Tongue (tissue), 2 donors: ENCODE measurements around the gene CSMD2. TPM values are rescaled to one million over a fixed set of nuclear protein-coding genes. Genes with fewer than 3 reads are reported as not detected.

Source experiments
- DNase-seq: peaks from one replicate; pipeline ENCODE4 v3.0.0-alpha.2; 2015
- total RNA-seq: library from RNA; depleted of rRNA; stranded (reverse); fragments of >200 nt; gene quantifications from one replicate; pipeline ENCODE4 v1.2.3, GENCODE V29; 2014

Gene CSMD2
- total RNA-seq, 1 donor from 2014 or later = 2.1 TPM

GRCh38 chr1:33635336-33636012, 529.6 kb downstream of the CSMD2 start:
- DNase-seq = no peak

GRCh38 chr1:33634806-33635205, 530.2 kb downstream of the CSMD2 start:
- DNase-seq = peak; percentile 55

- no peak for DNase-seq
Measured at GRCh38 chr1:33634143-33634542, 530.9 kb downstream of the CSMD2 start.

DNA sequence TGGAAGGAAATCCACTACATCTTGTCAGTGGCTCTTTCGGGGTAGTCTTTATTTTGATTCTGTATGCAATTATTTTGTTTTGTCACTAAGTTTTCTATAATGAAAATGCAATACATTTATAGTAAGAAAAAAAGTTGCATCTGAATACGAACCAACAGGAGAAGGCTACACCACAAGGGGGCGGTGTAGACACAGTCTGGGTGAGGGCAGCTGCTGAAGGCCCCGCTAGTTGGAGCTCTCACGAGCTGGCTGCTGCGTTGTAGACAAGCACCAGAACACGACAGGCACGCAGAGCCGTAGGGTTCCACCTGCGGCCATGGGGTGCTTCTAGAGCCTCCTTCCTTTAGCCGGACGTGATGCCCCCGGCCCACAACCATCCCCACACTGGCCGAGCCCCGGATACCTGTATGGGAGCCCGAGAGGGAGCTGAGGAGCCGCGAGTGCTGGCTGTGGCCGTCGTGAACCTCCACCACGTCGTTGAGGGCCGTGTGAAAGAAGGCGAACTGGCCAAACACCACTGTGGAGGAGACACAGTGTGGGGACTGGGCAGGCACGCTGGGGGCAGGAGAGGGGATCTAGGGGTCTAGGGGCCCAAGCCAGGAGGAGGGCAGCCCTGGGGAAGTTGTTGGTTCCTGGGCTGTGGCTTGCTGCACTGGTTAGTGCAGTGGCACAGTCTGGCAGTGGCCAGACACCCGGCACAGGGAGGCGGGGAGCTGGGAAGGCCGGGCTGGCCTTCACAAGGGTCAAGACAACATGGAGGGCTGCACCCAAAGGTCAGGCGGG, 531.8 kb downstream of the CSMD2 start:
- DNase-seq = peak; percentile 94

DNA sequence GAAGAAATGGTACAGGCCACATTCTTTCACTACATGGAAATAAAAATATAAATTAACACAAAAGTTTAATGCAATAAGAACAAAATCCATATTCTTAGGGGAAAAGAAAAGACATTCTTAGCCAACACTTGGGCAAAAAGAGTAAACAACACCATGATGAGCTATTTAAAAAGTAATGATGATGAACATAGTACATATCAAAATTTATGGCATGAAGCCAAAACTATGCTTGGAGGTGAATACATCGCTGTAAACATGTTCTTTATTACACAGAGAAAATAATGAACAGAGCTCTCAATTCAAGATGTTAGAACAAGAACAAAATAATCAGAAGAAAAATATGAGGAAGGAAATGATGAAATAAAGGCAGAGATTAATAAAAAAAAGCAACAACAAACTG, 534.3 kb downstream of the CSMD2 start:
- DNase-seq = no peak

DNA sequence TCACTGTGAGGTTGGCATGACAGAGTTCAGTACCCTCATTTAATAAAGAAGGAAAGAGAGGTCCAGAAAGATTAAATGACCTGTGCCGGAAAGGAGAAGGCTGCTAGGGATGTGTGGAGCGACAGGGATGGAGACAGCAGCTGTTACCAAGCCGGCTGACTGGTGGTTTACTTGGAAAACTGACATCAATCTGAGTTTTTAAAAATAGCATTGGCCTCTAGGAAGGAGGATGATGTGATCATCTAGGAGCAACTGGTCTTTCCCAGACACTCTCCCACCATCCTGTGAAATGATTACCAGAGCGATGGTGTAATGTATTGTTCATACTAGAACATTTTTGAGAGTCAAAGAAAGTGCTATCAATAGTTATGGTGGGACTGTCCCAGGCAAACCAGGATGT, 538.2 kb downstream of the CSMD2 start:
- peak; percentile 68 for DNase-seq

GRCh38 chr1:33624991-33625870, 539.8 kb downstream of the CSMD2 start:
- no peak for DNase-seq

DNA sequence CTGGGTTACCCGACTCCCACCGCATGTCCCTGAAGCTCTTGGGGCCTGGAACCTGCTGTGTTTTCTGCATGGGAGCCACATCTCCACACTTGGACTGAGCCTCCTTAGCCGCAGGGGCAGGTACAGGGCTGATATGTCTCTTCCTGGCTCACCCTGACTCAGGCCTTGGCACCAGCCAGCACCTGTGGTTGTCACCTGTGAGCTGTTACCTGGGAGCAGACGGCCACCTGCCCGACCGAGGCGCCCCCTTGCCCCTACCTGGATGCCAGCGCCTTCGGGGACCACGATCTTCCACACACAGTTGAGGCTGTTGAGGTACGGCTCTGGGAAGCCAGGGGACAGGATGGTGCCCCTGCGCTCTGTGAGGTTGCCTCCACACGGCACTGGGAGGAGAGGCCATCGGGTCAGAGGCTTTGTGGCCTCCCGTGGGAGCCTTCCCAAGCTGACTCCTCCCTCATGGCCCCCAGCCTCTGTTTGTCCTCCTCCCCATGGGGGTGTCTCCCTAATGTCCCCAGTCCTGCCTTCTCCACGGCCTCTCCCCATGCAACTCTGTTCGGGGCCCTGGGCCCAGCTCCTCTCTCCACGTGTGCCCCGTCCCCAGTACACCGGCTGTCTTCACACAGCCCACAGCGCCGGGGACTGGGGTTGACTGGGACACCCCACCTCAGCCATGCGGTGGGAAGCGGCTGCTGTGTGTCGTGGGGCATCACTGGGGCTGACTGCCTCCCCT, 540.6 kb downstream of the CSMD2 start:
- no peak for DNase-seq

DNA sequence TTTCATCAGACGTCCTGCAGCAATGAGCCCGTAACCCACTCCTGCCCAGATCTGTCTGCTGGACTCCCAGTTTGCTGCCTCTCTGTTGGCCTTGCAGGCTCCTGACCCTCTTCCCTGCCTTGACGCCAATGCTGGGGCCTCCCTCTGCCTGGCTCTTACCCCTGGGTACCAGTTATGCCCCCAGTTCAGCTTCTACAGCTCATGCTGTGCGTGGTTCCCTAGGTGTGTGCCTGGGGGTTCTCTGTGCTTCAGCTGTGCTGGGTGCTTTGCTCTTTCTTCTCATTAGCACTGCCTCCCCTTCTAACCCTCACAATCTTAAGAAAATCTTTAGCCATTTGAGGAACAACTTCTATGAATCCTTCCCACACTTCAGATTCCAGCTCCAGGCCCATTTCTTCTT, 541.2 kb downstream of the CSMD2 start:
- DNase-seq = no peak

DNA sequence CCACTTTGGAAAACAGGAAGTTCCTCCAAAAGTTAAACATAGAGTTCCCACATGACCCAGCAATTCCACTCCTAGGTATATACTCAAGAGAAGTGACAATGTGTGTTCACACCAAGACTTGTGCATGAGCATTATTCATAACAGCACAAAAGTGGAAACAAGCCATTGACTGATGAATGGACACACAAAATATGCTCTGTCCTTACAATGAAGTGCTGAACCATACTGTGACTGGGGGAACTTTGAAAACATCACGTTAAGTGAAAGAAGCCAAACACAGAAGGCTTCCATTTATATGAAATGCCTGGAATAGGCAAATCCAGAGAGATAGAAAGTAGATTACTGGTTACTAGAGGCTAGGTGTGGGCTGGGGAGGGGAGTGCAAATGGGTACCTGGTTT, 542.3 kb downstream of the CSMD2 start:
- DNase-seq = no peak

GRCh38 chr1:33618636-33619035, 546.4 kb downstream of the CSMD2 start:
- DNase-seq = no peak

DNA sequence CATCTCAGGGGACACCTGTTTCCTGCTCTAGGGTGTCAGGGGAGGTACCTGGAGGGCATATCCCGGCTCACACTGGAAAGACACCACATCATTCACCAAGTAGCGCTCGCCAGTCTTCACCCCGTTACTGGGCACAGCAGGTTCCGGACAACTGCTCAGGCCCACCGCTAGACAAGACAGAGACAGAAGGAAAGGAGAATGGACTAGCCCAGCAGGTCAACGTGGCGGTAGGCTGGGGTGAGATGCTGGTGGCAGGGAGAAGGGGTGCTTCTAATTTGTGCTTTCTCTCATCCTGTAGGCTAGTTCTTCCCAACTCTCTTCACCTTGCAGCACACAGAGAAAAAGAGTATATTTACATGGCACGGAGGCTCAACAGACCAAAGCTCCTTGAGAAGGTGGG, 547.6 kb downstream of the CSMD2 start:
- DNase-seq = no peak

- no peak for DNase-seq
Measured at GRCh38 chr1:33616780-33617179, 548.2 kb downstream of the CSMD2 start.

DNA sequence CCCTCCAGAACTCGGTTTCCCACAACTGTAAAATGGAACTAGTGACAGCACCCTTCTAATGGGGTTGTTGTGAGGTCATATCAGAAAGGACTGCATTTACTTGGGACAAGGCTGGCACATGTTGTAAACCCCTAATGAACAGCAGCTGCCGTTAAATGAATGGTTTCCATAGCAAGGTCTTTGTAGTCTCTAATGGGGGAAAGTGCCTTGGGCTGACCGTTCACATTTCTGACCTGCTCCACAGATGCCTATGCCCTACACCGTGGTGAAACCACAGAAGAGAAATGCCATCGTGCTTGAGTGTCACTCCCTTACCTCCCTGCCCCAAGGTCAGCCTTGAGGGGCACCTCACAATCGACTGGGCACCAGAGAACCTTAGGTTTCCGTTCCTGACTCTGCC, 549.5 kb downstream of the CSMD2 start:
- no peak for DNase-seq

DNA sequence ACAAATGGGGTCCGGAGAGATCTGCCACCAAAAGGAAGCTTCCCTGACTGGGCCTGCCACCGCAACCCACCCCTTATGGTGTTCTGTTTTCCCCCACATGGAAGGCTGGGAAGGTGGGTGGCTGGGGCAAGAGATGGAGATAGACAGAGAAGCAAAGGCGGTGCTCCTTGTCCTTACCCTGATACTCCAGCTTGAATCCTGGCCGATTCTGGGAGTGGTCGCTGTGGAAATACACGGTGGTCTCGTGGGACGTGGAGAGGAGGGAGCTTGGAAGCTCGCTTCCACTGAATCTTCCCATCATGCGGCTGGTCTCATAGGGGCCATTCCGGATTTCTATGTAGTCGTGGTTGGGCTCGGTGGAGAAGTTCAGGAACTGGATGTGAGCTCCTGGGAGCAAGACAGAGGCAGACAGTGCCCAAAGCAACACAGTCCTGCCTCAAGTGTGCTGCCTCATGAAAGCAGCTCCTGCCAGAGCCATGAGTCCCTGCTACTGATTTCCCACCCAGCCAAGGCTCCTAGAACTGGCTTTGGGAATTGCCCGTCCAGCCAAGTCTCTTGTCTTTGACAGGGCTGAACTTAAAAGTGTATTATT, 554.1 kb downstream of the CSMD2 start:
- no peak for DNase-seq

GRCh38 chr1:33610391-33610790, 554.6 kb downstream of the CSMD2 start:
- DNase-seq = peak; percentile 22

DNA sequence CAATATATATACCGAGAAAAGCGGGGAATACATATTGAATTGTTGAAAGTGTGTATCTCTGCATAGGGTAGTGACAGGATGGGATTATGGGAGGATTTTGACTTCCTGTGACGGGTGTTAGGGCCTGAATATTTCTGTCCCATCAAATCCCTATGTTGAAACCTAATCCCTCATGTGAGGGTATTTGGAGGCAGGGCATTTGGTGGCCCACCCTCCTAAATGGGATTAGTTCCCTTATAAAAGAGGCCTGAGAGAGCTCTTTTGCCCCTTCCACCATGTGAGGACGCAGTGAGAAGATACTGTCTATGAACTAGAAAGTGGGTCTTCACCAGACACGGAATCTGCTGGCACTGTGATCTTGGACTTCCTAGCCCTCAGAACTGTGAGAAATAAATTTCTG, 555.3 kb downstream of the CSMD2 start:
- peak; percentile 19 for DNase-seq

DNA sequence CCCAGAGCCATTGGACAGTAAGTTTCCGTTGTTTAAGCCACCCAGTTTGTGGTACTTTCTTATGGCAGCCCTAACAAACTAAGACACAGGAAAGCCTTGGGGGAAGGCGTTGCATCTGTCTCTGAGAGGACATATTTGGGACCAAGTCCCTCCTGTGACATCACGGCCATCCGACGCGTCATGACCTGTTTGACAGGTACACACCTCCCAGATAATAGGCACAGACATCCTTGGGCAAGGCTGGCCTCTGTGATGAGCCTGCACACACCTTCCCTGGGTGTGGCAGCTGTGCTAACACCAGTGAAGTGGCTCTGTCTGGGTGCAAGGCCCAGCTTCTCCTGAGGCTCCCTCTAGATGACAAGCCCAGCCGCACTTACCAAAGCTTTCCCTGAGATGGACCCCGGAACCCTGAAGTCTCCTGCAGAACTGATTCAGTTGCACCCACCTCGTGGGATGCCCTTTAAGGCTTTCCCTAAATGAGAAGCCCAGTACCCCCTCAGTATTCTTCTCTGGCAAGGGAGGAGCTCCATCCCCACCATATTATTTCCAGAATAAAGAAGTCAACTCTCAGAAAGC, 556.1 kb downstream of the CSMD2 start:
- no peak for DNase-seq

- DNase-seq = no peak
Measured at GRCh38 chr1:33607444-33608005, 557.5 kb downstream of the CSMD2 start.

DNA sequence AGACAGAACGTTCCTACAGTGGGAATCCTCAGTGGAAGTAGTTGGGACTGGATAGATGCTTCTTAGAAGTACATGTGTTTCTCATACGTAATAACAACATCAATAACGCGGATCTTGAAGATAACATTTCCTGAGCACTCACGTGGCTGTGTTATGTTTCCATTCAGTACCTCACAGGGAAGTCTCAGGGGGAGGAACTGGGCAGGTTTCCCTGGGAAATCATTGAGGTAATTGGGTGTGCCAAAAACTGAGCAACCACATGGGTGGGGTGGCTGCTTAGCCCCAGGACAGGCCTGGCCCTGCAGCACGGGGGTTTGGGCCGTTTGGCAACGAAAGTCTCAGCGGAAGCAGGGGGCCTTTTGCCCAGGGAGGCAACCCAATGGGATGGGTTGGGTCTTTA, 558.8 kb downstream of the CSMD2 start:
- no peak for DNase-seq

DNA sequence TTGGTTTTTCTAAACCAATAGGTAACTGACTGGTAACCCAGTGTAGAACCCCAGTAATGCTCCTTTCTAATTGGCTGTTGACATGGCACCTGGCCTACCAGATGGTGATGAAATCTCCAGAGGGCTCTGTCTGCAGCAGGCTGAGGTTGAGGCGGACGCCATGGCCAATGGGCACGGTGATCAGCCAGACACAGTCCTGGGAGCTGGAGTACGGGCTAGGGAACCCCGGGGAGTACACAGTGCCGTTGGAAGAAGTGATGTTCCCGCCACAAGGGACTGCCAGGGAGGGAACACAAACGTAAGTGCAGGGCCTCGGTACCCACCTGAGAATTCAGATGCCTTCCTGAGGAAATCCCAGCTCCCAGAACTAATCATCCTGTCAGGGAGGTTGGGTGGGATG, 562.8 kb downstream of the CSMD2 start:
- no peak for DNase-seq
